ENCODE data around the gene IDH2.

The IDH2 gene

GRCh38 chr15:90037511-90037860, 64.8 kb downstream of the IDH2 start (continued):
- no peak for TF ChIP-seq POU6F1 (CRISPR knock-in tag; IDR thresholded peaks at IDR 0.05; ENCODE audit: borderline replicate concordance, low read depth)
- no peak for TF ChIP-seq RARB (CRISPR knock-in tag; IDR thresholded peaks at IDR 0.05)
- TF ChIP-seq GLIS3 (CRISPR knock-in tag; IDR thresholded peaks at IDR 0.05): no peak
- no peak for TF ChIP-seq SNAI2 (CRISPR knock-in tag; IDR thresholded peaks at IDR 0.05)
- TF ChIP-seq CREB5 (CRISPR knock-in tag; IDR thresholded peaks at IDR 0.05; ENCODE audit: low read depth): no peak

GRCh38 chr15:90036806-90037510, 65.3 kb downstream of the IDH2 start:
- TF ChIP-seq CREB5 (CRISPR knock-in tag; IDR thresholded peaks at IDR 0.05; ENCODE audit: low read depth) (no peak), ZFP30 (CRISPR knock-in tag; IDR thresholded peaks at IDR 0.05) (no peak), PATZ1 (CRISPR knock-in tag; IDR thresholded peaks at IDR 0.05; ENCODE audit: borderline replicate concordance) (no peak), ZNF8 (CRISPR knock-in tag; IDR thresholded peaks at IDR 0.05) (no peak), GLIS3 (CRISPR knock-in tag; IDR thresholded peaks at IDR 0.05) (no peak), CSRNP3 (CRISPR knock-in tag; IDR thresholded peaks at IDR 0.05) (no peak), SNAI2 (CRISPR knock-in tag; IDR thresholded peaks at IDR 0.05) (no peak)
- ATAC-seq: no peak

GRCh38 chr15:90036343-90036742, 65.9 kb downstream of the IDH2 start:
- no peak for TF ChIP-seq PATZ1 (CRISPR knock-in tag; IDR thresholded peaks at IDR 0.05; ENCODE audit: borderline replicate concordance)
- no peak for TF ChIP-seq CREB5 (CRISPR knock-in tag; IDR thresholded peaks at IDR 0.05; ENCODE audit: low read depth)
- no peak for TF ChIP-seq ZNF70 (CRISPR knock-in tag; IDR thresholded peaks at IDR 0.05)
- no peak for TF ChIP-seq SNAI2 (CRISPR knock-in tag; IDR thresholded peaks at IDR 0.05)
- no peak for TF ChIP-seq TSHZ2 (CRISPR knock-in tag; IDR thresholded peaks at IDR 0.05)
- no peak for TF ChIP-seq GLIS3 (CRISPR knock-in tag; IDR thresholded peaks at IDR 0.05)
- TF ChIP-seq POU6F1 (CRISPR knock-in tag; IDR thresholded peaks at IDR 0.05; ENCODE audit: borderline replicate concordance, low read depth): no peak
- no peak for TF ChIP-seq TCF4 (CRISPR knock-in tag; IDR thresholded peaks at IDR 0.05; ENCODE audit: borderline replicate concordance)
- no peak for TF ChIP-seq ZNF565 (CRISPR knock-in tag; conservative IDR thresholded peaks at IDR 0.05; ENCODE audit: low read depth)
- TF ChIP-seq ZFP30 (CRISPR knock-in tag; IDR thresholded peaks at IDR 0.05): no peak
- no peak for ATAC-seq
